Stimulated activated CD4-positive, alpha-beta T cell treated with anti-CD3 and anti-CD28 coated beads, Interleukin-12 subunit alpha, Interleukin-12 subunit beta, amount 100 ng/mL, for 24 hours (primary cell): ENCODE measurements around the gene THEMIS.
A peak's percentile ranks its signal among the peaks of the same experiment; 100 is the strongest.

ENCODE experiments used
- DNase-seq, 2 experiments: peaks; one replicate each; pipeline ENCODE4 v3.0.0-alpha.2; 2020; ENCODE audit warnings: low read depth in 2 of 2

Gene THEMIS

GRCh38 chr6:127860723-127861122 lies 40.1 kb downstream of the THEMIS start:
- DNase-seq: no peak

GRCh38 chr6:127859956-127860355 lies 40.9 kb downstream of the THEMIS start:
- no peak for DNase-seq

GRCh38 chr6:127858727-127859391 lies 42.0 kb downstream of the THEMIS start:
- DNase-seq: no peak

- no peak for DNase-seq
These were observed 43.7 kb downstream of the THEMIS start for GRCh38 chr6:127857051-127857637.

GRCh38 chr6:127855542-127856159 lies 45.2 kb downstream of the THEMIS start:
- DNase-seq: peak in 1 of 2 experiments; percentile 9

GRCh38 chr6:127854009-127854408 lies 46.8 kb downstream of the THEMIS start:
- no peak for DNase-seq

- no peak for DNase-seq
These were observed 49.7 kb downstream of the THEMIS start for GRCh38 chr6:127851197-127851596.

GRCh38 chr6:127845242-127845641 lies 55.6 kb downstream of the THEMIS start:
- DNase-seq: no peak

GRCh38 chr6:127844529-127844928 lies 56.3 kb downstream of the THEMIS start:
- DNase-seq: no peak

- no peak for DNase-seq
These were observed 57.3 kb downstream of the THEMIS start for GRCh38 chr6:127843582-127843981.

GRCh38 chr6:127842562-127842961 lies 58.3 kb downstream of the THEMIS start:
- DNase-seq: no peak

GRCh38 chr6:127841811-127842210 lies 59.0 kb downstream of the THEMIS start:
- no peak for DNase-seq

GRCh38 chr6:127834136-127834535 lies 66.7 kb downstream of the THEMIS start:
- DNase-seq: no peak

- no peak for DNase-seq
These were observed 67.5 kb downstream of the THEMIS start for GRCh38 chr6:127833336-127833735.

GRCh38 chr6:127832381-127832780 lies 68.5 kb downstream of the THEMIS start:
- no peak for DNase-seq

GRCh38 chr6:127824061-127824460 lies 76.8 kb downstream of the THEMIS start:
- no peak for DNase-seq

- DNase-seq: no peak
These were observed 79.4 kb downstream of the THEMIS start for GRCh38 chr6:127821431-127821830.

GRCh38 chr6:127818149-127818548 lies 82.7 kb downstream of the THEMIS start:
- DNase-seq: no peak

- DNase-seq: no peak
These were observed 84.2 kb downstream of the THEMIS start for GRCh38 chr6:127816643-127817042.

- no peak for DNase-seq
These were observed 87.2 kb downstream of the THEMIS start for GRCh38 chr6:127813699-127814027.

- no peak for DNase-seq
These were observed 87.7 kb downstream of the THEMIS start for GRCh38 chr6:127812985-127813698.

- no peak for DNase-seq
These were observed 88.8 kb downstream of the THEMIS start for GRCh38 chr6:127811900-127812570.
